HPDE6-E6E7 (cell line): Measurements from ENCODE around the gene CORO2A.
A peak's percentile ranks its signal among the peaks of the same experiment; 100 is the strongest.
"Not testable (repeated sequence)": the region's sequence is repeated elsewhere in the genome, so short reads cannot be mapped to it uniquely, and the experiment has no call there.

Experiments
- DNase-seq: peaks from one replicate; pipeline ENCODE4 v3.0.0; 2011; ENCODE audit warnings: missing footprints; ENCODE audit errors: extremely low spot score

The CORO2A gene

DNA sequence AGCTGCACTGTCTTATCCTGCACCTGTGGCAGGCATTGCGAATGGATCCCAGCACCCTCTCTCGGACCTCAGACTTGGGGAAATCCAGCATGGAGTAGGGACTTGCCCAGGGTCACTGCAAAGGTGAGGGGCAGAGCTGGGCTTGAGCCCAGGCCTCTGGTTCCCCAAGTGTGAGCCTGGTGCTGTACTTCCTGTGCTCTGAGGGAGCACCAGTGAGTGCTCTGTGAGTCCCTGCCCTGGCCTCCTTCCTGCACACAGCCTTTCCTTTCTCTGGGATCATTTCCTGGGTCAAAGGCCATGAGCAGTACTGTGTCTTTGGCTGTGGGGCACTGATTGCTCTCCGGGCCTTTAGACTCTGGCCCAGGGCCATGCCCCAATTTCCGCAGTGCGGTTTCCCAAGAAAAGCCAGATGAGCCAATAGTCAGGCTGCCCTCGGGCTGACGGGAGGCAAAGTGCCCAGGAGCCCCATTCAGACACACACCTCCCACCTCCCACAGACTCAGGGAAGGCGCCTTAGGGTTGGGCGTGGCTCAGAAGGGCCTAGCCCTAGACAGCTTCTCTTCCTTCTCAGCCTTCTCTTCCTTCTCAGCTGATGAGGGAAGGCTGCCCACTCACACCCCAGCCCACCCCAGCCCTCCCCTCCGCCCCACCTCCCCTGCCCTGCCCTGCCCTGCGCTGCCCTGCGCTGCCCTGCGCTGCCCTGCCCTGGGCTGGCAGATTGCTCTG is 50.1 kb downstream of the CORO2A start:
- peak; percentile 56 for DNase-seq

DNA sequence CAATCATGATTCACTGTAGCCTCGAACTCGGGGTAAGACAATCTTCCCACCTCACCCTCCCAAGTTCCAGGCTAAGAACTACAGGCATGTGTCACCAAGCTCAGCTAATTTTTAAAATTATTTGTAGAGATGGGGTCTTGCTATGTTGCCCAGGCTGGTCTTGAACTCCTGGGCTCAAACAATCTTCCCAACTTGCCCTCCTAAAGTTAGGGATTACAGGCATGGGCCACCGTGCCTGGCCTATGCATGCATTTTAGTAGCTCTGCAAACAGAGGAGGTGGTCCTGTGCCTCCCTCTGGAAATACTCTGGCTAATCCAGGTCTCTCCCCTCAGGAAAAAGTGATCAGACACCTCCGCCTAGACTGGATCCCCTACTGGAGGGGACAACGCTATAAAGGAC is 51.9 kb downstream of the CORO2A start:
- no peak for DNase-seq

DNA sequence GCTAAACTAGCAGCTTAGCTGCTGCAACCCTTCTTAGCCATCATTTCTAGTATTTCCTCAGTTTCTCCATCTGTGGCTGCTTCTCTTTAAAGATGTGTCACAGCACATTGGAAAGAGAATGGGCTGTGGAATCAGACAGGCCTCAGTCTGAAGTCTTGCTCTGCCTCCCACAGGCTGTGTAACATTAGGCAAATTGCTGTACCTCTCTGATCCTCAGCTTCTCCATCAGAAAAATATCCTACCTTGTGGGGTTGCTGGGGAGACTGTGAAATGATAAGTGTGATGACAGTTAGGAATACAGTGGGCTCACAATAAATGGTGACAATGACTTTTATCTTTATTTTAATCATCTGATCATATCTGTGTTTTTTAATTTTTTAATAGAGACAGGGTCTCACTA is 55.9 kb downstream of the CORO2A start:
- no peak for DNase-seq

DNA sequence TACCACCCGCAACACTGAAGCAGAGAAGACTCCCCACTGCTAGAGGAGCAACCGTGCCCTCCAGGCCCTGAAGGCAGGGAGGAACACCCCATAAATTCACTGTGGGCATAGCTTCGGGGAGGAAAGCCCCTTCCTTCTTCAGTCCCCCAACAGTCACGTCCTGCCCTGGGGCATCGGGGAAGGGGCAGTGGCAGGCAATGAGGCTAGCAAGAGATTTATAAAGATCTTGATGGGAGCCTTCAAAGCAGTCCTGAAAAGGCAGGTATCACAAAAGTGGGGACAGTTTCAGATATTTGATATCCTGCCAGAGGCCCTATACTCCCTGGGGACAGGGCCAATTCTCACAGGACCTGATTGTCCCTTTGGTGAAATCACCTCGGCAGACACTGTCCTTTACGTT is 56.5 kb downstream of the CORO2A start:
- DNase-seq: no peak

DNA sequence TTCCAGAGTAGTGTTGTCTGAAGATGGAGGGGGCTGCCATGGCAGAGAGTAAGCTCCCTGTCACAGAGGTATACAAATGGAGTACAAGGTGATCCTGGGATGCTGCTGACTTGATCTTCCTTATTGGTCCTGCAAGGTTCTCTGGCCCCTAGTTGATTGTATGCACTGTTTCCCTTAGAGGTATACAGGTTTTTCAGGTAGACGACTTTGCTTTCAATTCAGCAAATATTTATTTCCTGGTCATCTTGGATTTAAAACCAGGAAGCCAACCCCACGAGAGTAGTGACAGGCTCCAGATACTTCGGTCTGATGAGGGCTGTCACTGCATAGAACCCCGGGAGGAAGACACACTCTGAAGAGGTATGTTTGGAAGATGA is 56.9 kb downstream of the CORO2A start:
- no peak for DNase-seq

DNA sequence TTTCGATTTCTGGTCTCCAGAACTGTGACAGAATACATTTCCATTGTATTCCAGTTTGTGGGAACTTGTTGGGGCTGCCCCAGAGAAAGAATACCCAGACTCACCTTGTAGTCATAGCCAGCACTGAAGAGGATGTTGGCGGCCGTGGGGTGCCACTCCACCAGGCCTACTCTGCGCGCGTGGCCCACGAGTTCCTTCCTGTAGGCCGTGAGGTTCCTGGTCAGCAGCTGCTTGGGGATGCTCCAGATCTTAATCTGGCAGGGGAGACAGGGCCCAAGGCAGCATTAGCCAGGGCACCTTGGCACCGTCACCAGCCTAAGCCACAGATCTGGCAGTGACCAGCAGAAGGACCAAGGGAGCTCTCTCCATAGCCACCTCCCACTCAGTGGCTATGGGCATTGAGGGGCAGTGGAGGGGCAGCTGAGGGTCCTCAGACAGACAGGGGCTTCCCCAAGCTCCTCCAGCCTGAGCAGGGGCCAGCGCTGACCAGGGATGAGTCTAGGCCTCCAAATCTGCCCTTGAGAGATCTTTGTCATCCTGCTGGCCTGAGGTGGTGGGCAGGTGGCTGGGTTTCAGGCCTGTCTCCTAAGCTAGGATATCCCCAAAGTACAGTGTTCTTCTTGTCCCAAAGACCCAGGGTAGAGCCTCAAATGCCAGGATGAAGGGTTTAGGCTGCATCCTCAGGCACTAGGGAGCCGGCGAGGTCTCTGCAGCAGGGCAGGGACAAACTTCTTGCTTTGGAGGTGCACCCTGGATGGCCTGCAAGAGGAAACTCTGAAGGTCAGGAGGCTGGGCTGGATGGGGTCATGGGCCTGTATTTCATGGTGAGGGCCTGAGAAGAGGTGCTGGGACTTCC is 57.5 kb downstream of the CORO2A start:
- no peak for DNase-seq

DNA sequence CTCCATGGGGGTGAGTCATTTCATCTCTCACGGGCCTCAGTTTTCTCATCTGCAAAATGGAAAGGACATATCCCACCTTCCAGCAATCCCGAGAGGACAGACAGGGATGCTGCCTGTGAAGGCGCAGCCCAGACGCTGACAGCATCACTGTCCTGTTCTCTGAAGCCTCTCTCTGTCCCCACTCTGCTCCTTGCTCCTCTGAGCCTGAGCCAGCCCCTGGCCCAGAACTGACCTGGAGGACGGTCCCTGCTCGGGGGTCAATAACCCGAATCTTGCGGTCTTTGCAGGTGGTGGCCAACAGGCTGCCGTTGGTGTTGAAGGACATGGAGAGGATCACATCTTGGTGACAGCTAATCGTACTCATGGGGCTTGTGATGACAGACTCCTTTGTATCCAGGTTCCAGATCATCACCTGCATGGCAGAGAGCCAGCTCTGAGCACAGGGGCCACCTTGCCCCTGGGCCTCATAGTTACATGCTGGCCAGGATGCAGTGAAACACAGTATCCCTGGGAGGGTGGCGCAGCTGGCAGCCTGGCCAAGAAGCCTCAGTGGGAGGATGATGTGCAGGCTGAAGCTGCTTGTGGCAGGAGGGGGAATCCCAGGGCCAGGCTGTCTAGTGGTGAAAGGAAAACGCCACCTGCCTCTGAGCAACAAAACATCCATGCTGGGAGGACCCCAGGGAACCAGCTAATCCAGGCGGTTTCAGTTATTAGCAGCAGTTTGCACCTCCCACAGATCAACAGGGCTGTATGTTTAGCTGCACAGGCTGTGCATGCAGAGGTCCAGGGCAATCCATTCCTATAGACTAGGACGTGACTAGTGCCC is 59.4 kb downstream of the CORO2A start:
- no peak for DNase-seq

DNA sequence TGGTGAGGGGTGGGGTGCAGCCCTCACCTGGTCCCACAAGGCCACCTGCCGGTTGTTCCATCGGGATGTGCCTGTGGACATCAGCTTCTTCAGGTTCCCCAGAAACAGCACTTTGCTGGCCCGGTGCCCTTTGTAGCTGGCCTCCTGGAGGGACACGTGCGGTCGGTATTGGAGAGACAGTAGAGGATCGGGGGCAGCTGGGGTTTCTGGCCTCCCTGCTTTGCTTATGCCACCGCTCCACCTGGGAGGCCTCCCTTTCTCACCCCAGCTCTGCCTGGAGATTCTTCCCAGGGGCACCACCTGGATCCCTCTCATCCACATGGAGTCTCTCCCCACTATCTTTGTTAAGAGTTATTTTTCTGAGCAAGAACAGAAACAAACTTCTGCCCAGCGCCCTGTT is 60.3 kb downstream of the CORO2A start:
- no peak for DNase-seq

DNA sequence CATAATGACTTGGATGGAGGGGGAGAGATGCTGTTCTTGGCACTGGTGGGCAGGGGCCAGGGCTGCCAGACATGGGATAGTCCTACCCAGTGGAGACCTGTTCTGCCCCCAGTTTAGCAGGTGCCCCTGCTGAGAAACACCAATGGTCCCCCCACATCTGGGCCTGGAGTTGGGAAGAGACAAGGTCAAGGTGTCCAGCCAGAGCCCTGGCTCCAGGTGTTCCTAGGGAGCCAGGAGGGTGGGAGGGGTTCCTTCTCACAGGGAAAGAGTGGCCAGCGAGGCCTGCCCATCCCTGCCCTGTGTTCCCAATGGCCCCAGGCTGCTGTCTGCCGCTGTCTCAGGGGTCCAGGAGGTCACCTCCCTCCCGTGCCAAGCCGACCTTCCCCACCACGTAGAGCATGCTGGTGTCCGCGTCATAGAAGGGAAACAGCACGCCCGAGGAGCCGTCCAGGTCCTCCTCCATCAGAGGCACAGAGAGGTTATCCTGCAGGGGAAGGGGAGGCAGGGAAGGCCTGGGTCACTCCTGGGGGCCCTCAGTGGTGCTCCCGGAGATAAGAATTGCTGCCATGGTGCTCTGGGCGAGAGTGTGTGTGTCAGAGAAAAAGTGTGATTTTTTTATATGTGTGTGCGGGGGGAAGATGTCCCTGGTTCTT is 61.7 kb downstream of the CORO2A start:
- no peak for DNase-seq

DNA sequence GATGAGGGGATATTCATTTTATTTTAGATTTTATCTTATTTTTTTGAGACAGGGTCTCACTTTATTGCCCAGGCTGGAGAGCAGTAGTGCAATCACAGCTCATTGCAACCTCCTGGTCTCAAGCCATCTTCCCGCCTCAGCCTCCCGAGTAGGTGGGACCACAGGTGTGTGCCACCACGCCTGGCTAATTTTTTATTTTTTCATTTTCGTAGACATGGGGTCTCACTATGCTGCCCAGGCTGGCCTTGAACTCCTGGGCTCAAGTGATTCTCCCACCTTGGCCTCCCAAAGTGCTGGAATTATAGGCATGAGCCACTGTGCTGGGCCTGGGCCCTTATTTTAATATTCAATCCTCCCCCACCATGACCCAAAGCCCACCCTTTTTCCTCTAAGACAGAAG is 62.4 kb downstream of the CORO2A start:
- not testable (repeated sequence) for DNase-seq

DNA sequence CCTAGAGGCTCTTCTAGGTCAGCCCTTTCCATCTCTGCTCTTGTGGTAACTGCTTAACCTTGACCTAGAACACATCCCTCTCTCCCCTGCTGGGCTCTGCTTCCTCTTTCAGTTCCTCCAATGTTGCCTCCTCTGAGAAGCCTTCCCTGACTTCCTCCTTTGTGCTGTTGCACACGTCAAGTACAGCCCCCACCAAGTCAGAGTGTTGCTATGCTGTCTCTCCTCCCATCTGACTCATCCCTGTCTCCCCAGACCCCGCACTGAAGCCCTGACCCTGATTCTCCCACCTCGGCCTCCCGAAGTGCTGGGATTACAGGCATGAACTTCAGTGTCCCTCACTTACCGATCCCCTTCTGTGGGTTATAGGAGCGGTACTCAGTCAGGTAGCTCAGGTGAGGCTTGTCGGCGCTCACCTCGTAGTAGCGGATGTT is 63.0 kb downstream of the CORO2A start:
- no peak for DNase-seq

DNA sequence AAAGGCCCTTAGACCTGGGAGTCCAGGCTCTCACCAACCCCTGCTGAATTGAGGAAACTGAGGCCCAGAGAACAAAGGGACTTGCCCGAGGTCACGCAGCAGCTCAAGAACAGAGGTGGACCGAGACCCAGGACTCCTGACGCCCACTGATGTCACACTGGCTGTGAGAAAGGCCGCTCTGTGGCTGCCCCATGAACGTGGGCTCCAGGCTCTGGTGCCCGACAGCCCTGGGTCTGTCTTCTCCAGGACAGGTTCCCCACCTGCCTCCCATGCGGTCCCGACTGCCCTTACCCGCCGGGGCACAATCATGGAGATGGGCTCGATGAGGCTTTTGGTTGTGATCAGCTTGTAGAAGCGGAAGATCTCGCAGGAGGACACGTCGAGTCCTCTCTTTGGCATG is 64.1 kb downstream of the CORO2A start:
- no peak for DNase-seq

DNA sequence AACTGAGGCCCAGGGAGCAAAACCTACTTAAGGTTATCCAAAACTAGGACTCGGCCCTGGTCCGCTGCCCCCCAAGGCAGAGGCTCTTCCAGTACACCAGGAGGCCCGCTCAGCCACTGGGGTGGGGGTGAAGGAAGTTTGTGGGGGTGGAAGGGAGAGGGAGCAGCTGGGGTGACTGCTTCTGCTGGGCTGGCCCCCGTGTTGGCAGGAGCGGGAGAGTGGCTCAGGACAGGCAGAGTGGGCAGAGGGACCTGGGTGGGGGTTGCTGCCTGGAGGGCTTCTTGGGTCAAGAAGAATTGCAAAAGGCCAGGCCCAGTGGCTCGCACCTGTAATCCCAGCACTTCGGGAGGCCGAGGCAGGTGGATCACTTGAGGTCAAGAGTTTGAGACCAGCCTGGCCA is 65.2 kb downstream of the CORO2A start:
- DNase-seq: no peak

DNA sequence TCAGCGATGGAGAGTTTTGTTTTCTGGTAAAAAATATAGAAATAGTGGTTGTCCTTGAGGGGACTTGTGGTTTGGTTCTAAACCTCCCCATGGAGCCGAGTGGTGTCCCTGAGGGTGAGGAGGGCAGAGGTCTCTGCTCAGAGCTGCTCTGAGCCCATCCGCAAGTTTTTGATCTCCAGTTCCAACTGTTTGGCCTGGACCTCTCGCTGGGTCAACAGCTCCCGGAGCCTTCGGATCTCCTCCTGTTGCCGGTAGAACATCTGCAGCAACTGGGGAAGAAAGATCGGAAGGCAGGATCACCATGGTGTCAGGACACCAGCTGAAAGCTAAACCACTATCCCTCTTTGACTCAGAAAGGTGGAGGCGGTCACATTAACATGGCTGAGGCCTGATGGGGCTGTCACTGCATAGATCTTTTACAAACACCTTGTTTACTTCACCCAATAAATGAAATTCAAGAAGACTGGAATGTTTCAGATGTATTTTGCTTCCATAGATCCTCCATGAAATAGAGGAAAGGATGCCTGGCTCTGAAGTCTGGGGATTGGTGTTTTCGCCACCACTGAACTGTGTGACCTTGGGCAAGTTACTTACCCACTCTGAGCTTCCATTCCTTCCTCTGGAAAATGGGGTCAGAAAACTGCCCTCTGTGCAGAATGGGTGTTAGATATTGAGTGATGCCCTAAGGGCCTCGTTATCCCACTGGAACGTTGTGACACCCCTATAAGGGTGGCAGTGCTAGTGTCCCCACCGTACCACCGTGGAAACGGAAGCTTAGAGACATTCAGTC is 67.6 kb downstream of the CORO2A start:
- DNase-seq: no peak

DNA sequence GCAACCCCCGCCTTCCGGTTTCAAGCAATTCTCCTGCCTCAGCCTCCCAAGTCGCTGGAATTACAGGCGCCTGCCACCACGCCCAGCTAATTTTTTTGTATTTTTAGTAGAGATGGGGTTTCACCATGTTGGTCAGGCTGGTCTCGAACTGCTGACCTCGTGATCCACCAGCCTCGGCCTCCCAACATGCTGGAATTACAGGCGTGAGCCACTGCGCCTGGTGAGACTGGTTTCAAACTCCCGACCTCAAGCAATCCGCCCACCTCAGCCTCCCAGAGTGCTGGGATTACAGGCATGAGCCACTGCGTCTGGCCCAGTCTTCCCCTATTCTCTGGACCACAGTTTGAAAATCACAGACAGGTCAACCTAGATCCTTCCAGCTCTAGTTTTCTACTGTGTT is 68.3 kb downstream of the CORO2A start:
- DNase-seq: not testable (repeated sequence)

DNA sequence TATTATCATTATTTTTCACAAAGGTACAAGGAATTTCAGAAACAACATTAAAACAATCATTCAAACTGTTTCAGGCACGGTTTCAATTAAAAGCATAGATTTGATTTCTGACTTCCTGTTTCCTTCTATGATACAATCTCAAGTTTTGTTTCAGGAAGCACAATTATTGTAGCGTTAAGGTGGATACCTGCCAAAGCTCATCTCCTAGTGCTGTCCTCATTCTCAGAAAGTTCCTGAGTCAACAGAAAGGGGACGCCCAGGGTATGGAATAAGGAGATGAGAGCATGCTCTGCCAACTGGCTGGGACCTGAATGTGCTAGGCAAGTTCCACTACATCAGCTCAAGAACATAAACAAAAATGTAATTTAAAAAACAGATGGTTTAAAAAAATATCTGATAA is 71.4 kb downstream of the CORO2A start:
- no peak for DNase-seq

DNA sequence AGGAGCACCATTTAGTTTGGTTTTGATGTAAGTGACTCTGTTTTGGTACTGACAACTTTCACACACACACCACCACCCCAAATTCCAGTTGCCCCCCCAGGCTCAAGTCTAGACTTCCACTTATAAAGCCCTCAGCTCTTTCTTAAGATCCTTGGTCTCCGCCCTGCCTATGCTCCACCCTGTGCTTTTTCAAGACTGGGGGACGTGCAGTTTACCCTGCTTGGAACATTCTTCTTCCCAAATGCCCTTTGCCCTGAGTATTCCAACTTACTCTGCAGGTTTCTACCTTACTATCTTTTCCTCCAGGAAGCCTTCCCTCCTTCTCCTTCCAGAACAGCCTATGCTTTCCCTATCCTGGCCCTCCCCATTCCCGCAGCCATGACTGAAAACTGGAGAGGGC is 72.0 kb downstream of the CORO2A start:
- DNase-seq: no peak

DNA sequence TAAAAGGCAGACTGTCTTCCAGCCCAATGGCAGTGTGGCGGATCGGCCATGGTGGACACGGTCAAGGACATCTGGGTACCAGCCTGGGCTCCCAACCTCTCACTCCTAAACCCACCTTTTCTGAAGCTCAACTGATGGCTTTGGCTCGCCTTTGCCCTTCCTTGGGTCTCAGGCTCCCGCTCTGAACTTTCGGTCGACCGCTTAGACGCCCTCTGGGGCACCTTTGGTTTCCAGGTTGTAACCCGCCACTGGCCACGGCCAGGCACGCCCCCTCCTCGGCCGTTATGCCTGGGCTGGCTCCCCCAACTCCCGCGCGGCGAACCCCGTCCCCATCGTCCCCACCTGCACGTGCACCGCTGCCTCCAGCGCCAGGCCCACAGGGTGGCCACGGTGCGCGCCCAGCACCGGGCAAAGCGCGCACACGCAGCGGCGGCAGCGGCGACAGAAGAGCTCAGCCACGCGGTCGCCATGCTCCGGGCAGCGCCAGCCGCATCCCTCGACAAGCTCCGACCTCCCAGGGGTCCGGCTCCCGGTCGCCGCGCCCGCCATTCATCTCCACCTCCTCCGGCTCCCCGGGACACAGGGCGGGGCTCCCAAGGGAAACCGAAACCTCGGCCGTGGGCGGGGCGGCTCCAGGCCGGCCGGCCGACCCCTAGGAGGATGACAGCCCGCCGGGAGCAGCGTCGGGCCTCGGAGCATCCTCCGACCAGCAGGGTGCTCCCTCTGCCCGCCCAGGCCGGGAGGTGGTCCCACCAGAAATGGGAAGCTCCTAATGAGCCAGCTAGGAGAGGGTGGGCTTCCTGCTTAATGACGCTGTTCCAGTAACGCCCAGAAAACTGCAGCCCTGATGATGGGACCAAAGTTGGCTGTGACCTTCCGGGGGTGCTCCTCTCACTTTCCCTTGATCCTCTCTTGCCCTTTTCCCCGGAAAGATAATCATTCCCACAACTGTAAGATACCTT is 73.5 kb downstream of the CORO2A start, which contains the start of gene TRIM14:
Gene TRIM14, minus strand, starts transcription at position 583 of the 962 bp plus-strand sequence. Its CDS starts 34 bp downstream, at position 549.
- peak; percentile 88 for DNase-seq

DNA sequence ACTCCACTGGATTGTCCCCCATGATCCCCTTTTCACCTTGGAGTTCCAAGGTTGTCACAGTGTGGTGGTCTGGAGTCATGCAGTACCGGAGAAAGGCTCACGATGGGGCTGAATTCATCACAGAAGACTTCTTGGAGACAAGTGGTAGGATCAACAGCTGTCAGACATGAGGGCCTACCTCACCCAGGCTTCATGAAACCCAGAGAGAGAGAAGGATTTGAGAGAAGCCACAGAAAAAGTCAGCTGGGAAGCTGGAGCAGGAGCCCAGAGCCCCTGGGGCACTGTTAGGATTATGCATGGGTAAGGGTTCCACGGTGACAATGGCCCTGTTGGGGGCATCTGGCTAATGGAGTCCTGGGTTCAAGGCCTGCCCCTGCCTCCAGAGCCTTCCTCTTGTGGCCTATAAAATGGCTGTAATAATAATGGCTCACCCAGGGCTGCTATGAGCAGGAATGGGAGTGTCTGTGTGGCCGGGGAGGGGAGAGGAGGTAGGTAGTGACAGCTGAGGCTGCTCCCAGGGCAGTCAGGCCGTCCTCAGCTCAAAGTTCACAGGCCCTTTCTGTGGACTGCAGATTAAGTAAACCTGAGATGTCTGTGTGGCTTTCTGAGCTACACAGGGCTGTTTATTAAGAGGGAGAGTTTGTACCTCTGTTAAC is 74.3 kb downstream of the CORO2A start:
- peak; percentile 54 for DNase-seq
